ENCODE data around the gene CHCHD1. TPM values are rescaled to one million over a fixed set of nuclear protein-coding genes. Genes with fewer than 3 reads are reported as not detected.
A peak's percentile ranks its signal among the peaks of the same experiment; 100 is the strongest.
"Not testable (repeated sequence)": the region's sequence is repeated elsewhere in the genome, so short reads cannot be mapped to it uniquely, and the experiment has no call there.

The CHCHD1 gene
- polyA plus RNA-seq, 1 donor from 2014 or later, result 54.4 TPM

DNA sequence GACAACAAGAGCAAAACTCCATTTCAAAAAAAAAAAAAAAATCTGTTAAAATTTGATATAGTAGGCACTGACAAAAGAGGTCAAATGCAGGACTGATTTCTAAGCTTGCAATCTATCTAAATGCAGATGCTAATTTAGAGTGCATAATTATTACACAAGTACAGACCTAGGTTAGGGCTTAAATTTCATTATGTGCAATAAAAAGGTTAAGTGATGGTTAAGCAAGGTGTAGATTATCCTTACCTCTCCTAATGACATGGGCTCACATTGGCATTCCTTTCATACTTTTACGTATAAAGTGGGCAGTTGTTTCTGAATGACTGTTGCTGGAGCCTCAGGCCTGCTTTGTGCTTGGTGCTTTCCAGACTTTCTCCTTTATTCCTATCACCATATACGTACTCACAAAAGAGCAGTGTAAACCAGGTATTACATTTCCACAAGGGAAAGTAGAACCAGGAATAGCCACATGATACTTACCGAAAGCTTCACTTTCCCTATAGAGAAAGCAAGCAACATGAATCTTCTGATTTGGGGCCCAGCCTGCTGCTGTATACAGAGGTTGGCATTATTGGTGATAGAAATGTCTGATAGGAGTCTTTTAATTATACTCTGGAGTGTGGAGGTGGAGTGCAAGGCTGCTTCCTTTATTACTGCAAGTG is 2.2 kb upstream of the CHCHD1 start:
- Mint-ChIP-seq H3K27me3 (no peaks in the 10 kb centered on the region), H3K4me1 (peaks cover 35 to 40% (median 36%) of the 10 kb centered on the region in 3 donors), H3K36me3 (peaks cover 2% of the 10 kb centered on the region), H3K27ac (peak overlapping the region in 2 of 3 donors; percentile 7 to 91), H3K4me3 (peak overlapping the region in 2 of 4 donors; percentile 63 to 96), H3K9me3 (no peaks in the 10 kb centered on the region)

DNA sequence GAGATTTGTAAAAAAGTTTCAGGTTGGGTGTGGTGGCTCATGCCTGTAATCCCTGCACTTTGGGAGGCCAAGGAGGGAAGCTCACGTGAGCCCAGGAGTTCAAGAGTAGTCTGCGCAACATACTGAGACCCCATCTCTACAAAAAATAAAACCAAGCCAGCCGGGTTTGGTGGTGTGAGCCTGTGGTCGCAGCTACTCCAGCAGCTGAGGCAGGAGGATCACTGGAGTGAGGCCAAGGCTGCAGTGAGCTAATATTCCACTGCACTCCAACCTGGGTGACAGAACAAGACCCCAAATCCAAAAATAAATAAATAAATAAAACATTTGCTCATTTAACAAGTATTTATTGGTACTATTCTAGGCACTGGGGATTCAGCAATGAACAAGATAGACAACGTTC is 1.5 kb upstream of the CHCHD1 start:
- peak overlapping the region; percentile 63 to 100 (median 98) for H3K4me3 Mint-ChIP-seq
- H3K36me3 Mint-ChIP-seq, result peaks cover 2% of the 10 kb centered on the region
- peaks cover 34 to 35% (median 35%) of the 10 kb centered on the region in 3 donors for H3K4me1 Mint-ChIP-seq
- no peaks in the 10 kb centered on the region for H3K27me3 Mint-ChIP-seq
- H3K27ac Mint-ChIP-seq, result peak overlapping the region in 2 of 3 donors; percentile 84 to 91
- H3K9me3 Mint-ChIP-seq, result no peaks in the 10 kb centered on the region

DNA sequence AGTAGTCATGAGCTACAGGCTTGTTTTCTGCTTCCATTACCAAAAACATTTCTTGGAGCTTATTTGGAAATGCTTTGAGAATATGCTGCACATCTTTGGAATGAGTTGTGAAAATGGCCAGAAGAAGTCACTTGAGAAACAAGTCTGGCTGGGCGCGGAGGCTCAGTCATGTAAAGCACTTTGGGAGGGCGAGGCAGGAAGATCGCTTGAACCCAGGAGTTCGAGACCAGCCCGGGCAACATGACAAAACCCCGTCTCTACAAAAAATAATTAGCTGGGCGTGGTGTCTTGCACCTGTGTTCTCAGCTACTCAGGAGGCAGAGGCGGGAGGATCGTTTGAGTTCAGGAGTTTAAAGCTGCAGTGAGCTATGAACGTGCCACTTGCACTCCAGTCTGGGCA is 882 bp upstream of the CHCHD1 start:
- Mint-ChIP-seq H3K36me3 (peaks cover 2% of the 10 kb centered on the region), H3K9me3 (no peaks in the 10 kb centered on the region), H3K27ac (peak overlapping the region in 2 of 3 donors; percentile 84 to 91), H3K4me1 (peaks cover 28 to 32% (median 32%) of the 10 kb centered on the region in 3 donors), H3K27me3 (no peaks in the 10 kb centered on the region), H3K4me3 (peak overlapping the region; percentile 96 to 100 (median 100))

DNA sequence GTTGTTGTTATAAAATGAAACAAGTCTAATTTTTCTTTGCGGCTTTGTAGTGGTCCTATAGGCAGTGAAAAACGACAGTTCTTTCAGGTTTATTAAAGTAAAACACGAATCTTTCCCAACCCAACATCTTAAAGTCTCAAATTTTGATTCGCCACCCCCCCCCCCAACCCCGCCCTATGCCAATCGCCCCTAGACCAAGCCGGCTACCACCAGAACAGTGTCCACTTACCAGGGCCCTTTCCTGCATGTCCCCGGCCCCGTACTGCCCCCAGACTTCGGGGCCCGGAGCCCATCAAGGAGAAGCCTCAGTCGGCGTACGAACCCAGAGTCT is 335 bp upstream of the CHCHD1 start:
- H3K4me3 Mint-ChIP-seq, result peak overlapping the region; percentile 96 to 100 (median 100)
- peak overlapping the region; percentile 91 to 100 (median 96) for H3K27ac Mint-ChIP-seq
- peaks cover 2% of the 10 kb centered on the region for H3K36me3 Mint-ChIP-seq
- peaks cover 33 to 37% (median 37%) of the 10 kb centered on the region in 3 donors for H3K4me1 Mint-ChIP-seq
- no peaks in the 10 kb centered on the region for H3K9me3 Mint-ChIP-seq
- no peaks in the 10 kb centered on the region for H3K27me3 Mint-ChIP-seq

DNA sequence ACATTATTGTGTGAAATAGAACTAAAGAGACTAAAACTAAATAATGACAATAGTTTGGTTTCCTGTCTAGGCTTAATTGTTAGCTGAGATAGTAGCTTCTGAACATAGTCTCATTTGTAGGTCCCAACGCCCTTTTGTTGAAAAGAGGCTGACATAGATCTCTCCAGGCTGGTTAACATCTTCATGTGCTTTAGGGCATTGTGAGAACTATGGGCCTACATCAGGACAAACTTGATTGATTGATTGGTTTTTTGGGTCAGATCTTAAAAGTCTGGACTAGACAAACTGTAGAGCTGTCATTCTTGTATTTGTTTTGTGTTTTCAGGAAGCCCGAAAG is 869 bp downstream of the CHCHD1 start:
- Mint-ChIP-seq H3K36me3 (no peaks in the 10 kb centered on the region), H3K27me3 (no peaks in the 10 kb centered on the region), H3K4me1 (peaks cover 37 to 41% (median 39%) of the 10 kb centered on the region in 3 donors), H3K4me3 (peak overlapping the region; percentile 96 to 100 (median 100)), H3K9me3 (no peaks in the 10 kb centered on the region), H3K27ac (peak overlapping the region; percentile 91 to 100 (median 96))

DNA sequence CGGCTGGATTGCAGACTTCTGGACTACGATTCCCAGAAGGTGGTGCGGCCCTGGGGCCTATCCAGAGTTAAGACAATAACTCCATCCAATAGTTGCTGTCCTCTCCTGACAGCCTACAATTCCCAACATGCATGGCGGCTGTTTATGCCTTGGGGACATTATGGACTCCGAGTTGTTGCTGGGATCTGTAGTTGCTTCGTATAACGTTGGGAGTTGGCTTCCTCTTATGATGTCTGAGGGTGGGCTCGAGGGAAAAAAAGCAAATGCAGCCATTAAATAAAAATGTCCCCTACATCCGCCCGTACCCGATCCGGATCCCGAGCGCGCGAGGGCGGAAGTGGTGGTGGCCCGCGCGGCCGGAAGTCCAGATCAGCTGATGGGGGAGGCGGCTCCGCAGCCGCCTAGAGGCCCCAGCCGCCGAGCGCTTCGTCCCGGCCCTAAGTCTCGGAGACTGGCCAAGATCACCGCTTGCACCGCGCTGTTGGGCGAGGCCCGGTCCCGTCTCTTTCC is 3.4 kb downstream of the CHCHD1 start, which contains the start of gene ZSWIM8:
Gene ZSWIM8, plus strand, starts transcription at position 396 of the 510 bp plus-strand sequence. CDS start 273 bp downstream, outside the sequence.
- Mint-ChIP-seq H3K36me3 (peaks cover under 1% of the 10 kb centered on the region), H3K4me1 (peaks cover 32 to 33% (median 33%) of the 10 kb centered on the region in 3 donors), H3K4me3 (peak within 1 kb of the TSS; percentile 96 to 100 (median 98)), H3K27me3 (no peaks in the 10 kb centered on the region), H3K9me3 (no peaks in the 10 kb centered on the region), H3K27ac (peak within 1 kb of the TSS; percentile 94 to 99 (median 97))

DNA sequence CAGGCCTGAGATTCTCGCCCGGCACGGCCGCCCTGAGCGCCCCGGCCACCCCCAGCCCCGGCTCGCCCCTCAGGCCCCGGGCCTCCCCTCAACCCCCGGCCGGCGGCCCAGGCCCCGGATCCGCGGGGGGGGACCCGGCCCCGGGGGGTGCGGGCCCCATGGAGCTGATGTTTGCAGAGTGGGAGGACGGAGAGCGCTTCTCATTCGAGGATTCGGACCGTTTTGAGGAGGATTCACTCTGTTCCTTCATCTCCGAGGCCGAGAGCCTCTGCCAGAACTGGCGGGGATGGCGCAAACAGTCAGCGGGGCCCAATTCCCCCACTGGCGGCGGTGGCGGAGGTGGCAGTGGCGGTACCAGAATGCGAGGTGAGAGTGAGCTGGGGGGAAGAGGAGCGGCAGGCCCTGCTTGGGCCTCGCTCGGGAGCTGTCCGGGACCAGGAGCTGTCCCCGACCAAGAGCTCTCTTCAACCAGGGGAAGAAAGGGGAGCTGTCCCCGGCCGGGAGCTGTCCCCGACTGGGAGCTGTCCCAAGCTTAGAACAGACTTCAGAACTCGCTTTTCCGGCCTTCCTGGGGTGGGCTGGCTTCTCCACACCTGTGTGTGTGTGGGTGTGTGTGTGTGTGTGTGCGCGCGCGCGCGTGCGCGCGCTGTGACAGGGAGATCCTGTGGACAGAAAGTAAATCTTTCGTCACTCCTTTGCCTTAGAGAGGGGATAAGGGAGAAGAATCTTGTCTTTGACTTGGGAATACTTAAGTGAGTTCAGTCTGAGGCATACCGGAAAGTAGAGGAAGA is 4.1 kb downstream of the CHCHD1 start:
- Mint-ChIP-seq H3K4me3 (peak overlapping the region; percentile 96 to 100 (median 98)), H3K27me3 (no peaks in the 10 kb centered on the region), H3K4me1 (peaks cover 28 to 29% (median 29%) of the 10 kb centered on the region in 3 donors), H3K9me3 (no peaks in the 10 kb centered on the region), H3K27ac (peak overlapping the region; percentile 94 to 99 (median 97)), H3K36me3 (peaks cover 4% of the 10 kb centered on the region)

DNA sequence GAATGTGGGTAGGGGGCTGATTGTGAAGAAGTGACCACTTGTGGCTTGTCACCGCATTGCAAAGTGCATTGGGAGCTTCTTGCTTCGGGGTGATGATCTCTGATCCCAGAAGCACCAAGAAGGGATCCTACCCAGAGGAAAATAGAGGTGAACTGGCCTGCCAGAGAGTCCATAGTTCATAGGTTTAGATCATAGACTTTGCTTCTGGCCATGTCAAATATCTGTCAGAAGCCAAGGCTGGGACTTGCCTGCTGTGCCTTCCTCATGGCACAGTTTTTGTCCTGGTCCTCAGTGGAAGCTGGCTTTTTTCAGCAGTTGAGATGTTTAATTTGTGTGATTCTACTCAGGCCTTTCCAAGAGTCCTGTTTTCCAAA is 4.7 kb downstream of the CHCHD1 start:
- Mint-ChIP-seq H3K4me3 (peak overlapping the region; percentile 96 to 100 (median 98)), H3K36me3 (peaks cover 7% of the 10 kb centered on the region), H3K9me3 (no peaks in the 10 kb centered on the region), H3K4me1 (peaks cover 25 to 29% (median 27%) of the 10 kb centered on the region in 3 donors), H3K27me3 (no peaks in the 10 kb centered on the region), H3K27ac (peak overlapping the region; percentile 94 to 98 (median 97))

DNA sequence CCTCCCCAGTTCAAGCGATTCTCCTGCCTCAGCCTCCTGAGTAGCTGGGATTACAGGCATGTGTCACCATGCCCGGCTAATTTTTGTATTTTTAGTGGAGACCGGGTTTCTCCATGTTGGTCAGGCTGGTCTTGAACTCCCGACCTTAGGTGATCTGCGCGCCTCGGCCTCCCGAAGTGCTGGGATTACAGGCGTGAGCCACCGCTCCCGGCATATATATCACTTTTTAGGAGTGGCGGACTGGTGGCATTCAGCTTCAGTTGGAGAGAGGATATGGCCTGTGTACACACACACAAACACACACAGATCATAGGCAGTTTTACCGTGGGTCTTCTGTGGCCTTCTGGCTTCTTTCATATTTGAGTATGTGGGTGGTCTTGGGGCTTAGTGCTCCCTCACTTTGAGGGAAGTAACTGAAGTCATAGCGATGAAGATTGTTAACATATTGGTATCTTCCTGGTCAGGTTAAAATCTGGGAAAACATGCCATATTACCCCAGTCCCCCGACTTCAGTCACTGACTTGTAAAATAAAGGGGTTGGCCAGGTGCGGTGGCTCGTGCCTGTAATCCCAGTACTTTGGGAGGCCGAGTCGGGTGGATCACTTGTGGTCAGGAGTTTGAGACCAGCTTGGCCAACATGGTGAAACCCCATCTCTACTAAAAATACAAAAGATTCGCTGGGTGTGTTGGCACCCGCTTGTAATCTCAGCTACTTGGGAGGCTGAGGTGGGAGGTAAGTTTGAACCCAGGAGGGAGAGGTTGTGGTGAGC is 5.4 kb downstream of the CHCHD1 start:
- Mint-ChIP-seq H3K4me3 (peak overlapping the region in 3 of 4 donors; percentile 39 to 96 (median 63)), H3K4me1 (peaks cover 23 to 26% (median 24%) of the 10 kb centered on the region in 3 donors), H3K27ac (peak overlapping the region in 1 of 3 donors; percentile 71)
- not testable (repeated sequence) for H3K9me3 Mint-ChIP-seq, H3K36me3 Mint-ChIP-seq, H3K27me3 Mint-ChIP-seq

DNA sequence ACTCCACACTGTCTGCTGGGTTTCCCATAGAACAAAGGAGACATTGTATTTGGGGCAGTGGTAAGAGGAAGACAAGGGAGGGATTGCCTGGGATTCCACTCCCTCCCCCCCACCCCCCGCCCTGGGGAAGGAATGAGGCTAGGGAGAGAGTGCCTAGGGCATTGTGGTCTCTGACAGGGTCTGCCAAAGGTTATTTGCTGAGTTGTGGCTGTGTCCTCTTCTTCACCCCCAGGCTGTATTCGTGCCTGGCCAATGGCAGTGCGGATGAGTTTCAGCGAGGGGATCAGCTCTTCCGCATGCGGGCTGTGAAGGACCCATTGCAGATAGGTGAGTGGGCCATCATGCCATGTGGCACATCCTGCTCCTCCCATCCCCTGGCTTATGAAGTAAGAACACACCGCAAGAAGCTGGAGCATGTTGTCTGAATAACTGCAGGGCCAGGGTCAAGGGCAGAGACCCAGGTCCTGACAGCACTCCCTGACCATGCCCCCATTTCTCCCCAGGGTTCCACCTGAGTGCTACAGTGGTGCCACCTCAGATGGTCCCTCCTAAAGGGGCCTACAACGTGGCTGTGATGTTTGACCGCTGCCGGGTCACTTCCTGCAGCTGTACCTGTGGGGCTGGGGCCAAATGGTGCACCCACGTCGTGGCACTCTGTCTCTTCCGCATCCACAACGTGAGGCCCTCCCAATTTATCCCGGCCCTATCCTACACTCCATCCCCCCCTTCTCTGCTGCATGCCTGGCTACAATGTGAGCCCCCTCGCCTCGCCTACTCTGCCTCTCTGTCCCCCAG is 7.2 kb downstream of the CHCHD1 start:
- peak overlapping the region in 1 of 4 donors; percentile 58 for H3K4me3 Mint-ChIP-seq
- peaks cover 13 to 18% (median 15%) of the 10 kb centered on the region in 3 donors for H3K4me1 Mint-ChIP-seq
- H3K27me3 Mint-ChIP-seq, result no peaks in the 10 kb centered on the region
- H3K36me3 Mint-ChIP-seq, result peaks cover 7% of the 10 kb centered on the region
- H3K27ac Mint-ChIP-seq, result peak overlapping the region in 1 of 3 donors; percentile 64
- H3K9me3 Mint-ChIP-seq, result no peaks in the 10 kb centered on the region

DNA sequence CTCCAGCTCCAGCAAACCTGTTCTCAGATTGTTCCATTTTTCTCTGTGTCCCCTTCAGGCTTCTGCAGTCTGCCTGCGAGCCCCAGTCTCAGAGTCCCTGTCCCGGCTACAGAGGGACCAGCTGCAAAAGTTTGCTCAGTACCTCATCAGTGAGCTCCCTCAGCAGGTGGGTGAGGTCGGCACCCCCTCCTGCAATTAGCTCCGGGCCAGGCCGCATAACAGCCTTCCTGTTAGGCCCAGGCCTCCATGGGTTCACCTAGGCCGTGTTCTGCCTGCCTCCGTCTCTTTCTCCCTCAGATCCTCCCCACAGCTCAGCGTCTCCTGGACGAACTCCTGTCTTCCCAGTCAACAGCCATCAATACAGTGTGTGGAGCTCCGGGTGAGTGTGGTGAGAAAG is 7.8 kb downstream of the CHCHD1 start:
- Mint-ChIP-seq H3K36me3 (peaks cover 7% of the 10 kb centered on the region), H3K4me3 (peak overlapping the region in 1 of 4 donors; percentile 40), H3K27ac (peak overlapping the region in 1 of 3 donors; percentile 64), H3K9me3 (no peaks in the 10 kb centered on the region), H3K4me1 (peaks cover 13 to 18% (median 15%) of the 10 kb centered on the region in 3 donors), H3K27me3 (no peaks in the 10 kb centered on the region)

DNA sequence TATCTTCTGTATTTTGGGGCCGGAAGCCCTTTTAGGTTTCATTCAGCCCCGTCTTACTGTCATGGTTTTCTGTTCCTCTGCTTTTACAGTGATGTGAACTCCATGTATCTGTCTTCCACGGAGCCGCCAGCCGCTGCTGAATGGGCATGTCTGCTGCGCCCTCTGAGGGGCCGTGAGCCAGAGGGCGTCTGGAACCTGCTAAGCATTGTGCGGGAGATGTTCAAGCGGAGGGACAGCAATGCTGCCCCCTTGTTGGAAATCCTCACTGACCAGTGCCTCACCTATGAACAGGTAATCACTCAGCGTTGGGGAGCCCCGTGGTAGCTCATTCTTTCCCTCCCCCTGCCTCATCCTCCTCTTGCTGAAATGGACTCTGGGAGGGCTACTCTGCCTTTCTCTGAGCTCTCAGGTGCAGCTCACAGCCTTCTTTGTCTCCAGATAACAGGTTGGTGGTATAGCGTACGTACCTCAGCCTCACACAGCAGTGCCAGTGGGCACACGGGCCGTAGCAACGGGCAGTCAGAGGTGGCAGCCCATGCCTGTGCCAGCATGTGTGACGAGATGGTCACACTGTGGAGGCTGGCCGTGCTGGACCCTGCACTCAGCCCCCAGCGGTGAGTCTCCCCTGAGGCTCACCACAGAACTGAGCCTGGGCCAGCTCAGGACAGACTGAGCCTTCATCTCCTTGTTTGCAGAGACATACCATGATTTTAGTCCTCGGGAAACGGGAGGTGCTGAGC is 9.2 kb downstream of the CHCHD1 start:
- peaks cover 7 to 12% (median 10%) of the 10 kb centered on the region in 3 donors for H3K4me1 Mint-ChIP-seq
- no peaks in the 10 kb centered on the region for H3K9me3 Mint-ChIP-seq
- peaks cover 7% of the 10 kb centered on the region for H3K36me3 Mint-ChIP-seq
- no peaks in the 10 kb centered on the region for H3K27me3 Mint-ChIP-seq
- H3K27ac Mint-ChIP-seq, result no peak overlapping the region
- peak overlapping the region in 1 of 4 donors; percentile 52 for H3K4me3 Mint-ChIP-seq

DNA sequence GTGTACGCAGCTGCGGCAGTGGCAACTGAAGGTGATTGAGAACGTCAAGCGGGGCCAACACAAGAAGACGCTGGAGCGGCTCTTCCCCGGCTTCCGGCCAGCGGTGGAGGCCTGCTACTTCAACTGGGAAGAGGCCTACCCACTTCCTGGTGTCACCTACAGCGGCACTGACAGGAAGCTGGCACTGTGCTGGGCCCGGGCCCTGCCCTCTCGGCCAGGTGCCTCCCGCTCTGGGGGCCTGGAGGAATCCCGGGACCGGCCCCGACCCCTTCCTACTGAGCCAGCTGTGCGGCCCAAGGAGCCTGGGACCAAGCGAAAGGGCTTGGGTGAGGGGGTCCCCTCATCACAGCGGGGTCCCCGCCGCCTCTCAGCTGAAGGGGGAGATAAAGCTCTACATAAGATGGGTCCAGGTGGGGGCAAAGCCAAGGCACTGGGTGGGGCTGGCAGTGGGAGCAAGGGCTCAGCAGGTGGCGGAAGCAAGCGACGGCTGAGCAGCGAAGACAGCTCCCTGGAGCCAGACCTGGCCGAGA is 10.1 kb downstream of the CHCHD1 start:
- H3K27ac Mint-ChIP-seq, result no peak overlapping the region
- H3K27me3 Mint-ChIP-seq, result no peaks in the 10 kb centered on the region
- H3K9me3 Mint-ChIP-seq, result no peaks in the 10 kb centered on the region
- H3K4me3 Mint-ChIP-seq, result peak overlapping the region in 1 of 4 donors; percentile 52
- peaks cover 7% of the 10 kb centered on the region for H3K36me3 Mint-ChIP-seq
- peaks cover 3 to 6% (median 4%) of the 10 kb centered on the region in 3 donors for H3K4me1 Mint-ChIP-seq
